GM12878 (cell line): ENCODE results near the gene GAB1. TPM values are rescaled to one million over a fixed set of nuclear protein-coding genes. Genes with fewer than 3 reads are reported as not detected.

Source experiments
- ATAC-seq: fragments of 200-7000 bp; cut with Tn5 transposase; 3 replicates; pipeline ENCODE4 v1.9.1; 2020; ENCODE audit warnings: mild to moderate bottlenecking, moderate library complexity
- BruUV-seq: library from RNA; stranded (reverse); fragments of 400-500 nt; replicated peaks from 2 replicates; lab custom pipeline; 2021; lab: Mats Ljungman, UMichigan
- CTCF ChIA-PET: fragments of 300-600 bp; sonication (Branson Sonifier 250); formaldehyde crosslinking; extraction: SDS; loops from one replicate; lab custom pipeline; 2021; ENCODE audit warnings: inconsistent platforms; lab: Yijun Ruan, JAX
- POLR2A ChIA-PET: fragments of 350-600 bp; formaldehyde crosslinking; extraction: SDS; loops from one replicate; lab custom pipeline; 2021; ENCODE audit warnings: inconsistent platforms; lab: Charles Lee
- RAD21 ChIA-PET: fragments of 300-600 bp; sonication (Branson Sonifier 250); formaldehyde crosslinking; loops from one replicate; lab custom pipeline; 2023; ENCODE audit warnings: antibody characterized with exemption; ENCODE audit not compliant: unreplicated experiment; lab: Charles Lee
- SMC1A ChIA-PET: fragments of 300-600 bp; sonication (Branson Sonifier 250); formaldehyde crosslinking; loops from one replicate; lab custom pipeline; 2023; ENCODE audit not compliant: unreplicated experiment, uncharacterized antibody; lab: Charles Lee
- DNase-seq: peaks from one replicate; pipeline ENCODE4 v3.0.0-alpha.2; 2011; ENCODE audit warnings: low read depth, low spot score
- FAIRE-seq: peaks from 3 replicates; lab custom pipeline; 2011; peaks lifted over from hg19 to GRCh38; lab: Jason Lieb, UNC
- H2AFZ ChIP-seq: 2 replicates; pipeline ENCODE4 v1.6.0; 2011; ENCODE audit warnings: low read depth, low read length, control low read depth; ENCODE audit not compliant: control insufficient read depth
- H3K27ac ChIP-seq: 2 replicates; pipeline ENCODE4 v1.5.1; 2011; ENCODE audit warnings: control low read depth; ENCODE audit not compliant: control insufficient read depth, insufficient read depth
- H3K27me3 ChIP-seq, 2 experiments: replicated peaks in 1 of 2; 2 replicates each; pipeline versions ENCODE4 v1.6.0 to v1.6.1; 2011; ENCODE audit warnings: low read length in 1 of 2; ENCODE audit not compliant: control insufficient read depth in 2 of 2, insufficient read depth in 2 of 2
- H3K36me3 ChIP-seq, 2 experiments: 2 replicates each; pipeline ENCODE4 v1.5.1; 2011; ENCODE audit warnings: low read length in 1 of 2; ENCODE audit not compliant: control insufficient read depth in 2 of 2, insufficient read depth in 2 of 2
- H3K4me1 ChIP-seq: 2 replicates; pipeline ENCODE4 v1.6.1; 2011; ENCODE audit warnings: mild to moderate bottlenecking, low read length, moderate library complexity, mixed read lengths; ENCODE audit not compliant: control insufficient read depth, insufficient read depth
- H3K4me2 ChIP-seq: 2 replicates; pipeline ENCODE4 v1.6.0; 2011; ENCODE audit warnings: control low read depth; ENCODE audit not compliant: control insufficient read depth, insufficient read depth
- H3K4me3 ChIP-seq: fragments of 200-600 bp; sonication (generic); 2 replicates; pipeline ENCODE4 v1.5.1; 2016
- H3K79me2 ChIP-seq: 2 replicates; pipeline ENCODE4 v1.6.0; 2011; ENCODE audit warnings: low read length; ENCODE audit not compliant: control insufficient read depth, insufficient read depth
- H3K9ac ChIP-seq: 2 replicates; pipeline ENCODE4 v1.8.0; 2011; ENCODE audit warnings: low read length, control low read depth, mixed read lengths; ENCODE audit not compliant: control insufficient read depth, insufficient read depth
- H3K9me3 ChIP-seq: replicated peaks from 3 replicates; pipeline ENCODE4 v1.5.1; 2011; ENCODE audit warnings: mild to moderate bottlenecking, low read length; ENCODE audit not compliant: control insufficient read depth, insufficient read depth
- H4K20me1 ChIP-seq: 2 replicates; pipeline ENCODE4 v1.6.0; 2011; ENCODE audit not compliant: control insufficient read depth, insufficient read depth
- ETV6 ChIP-seq, 2 experiments: fragments of 450-650 bp in 1 of 2; IDR thresholded peaks in 1 of 2; conservative IDR thresholded peaks in 1 of 2; 2 replicates each; pipeline ENCODE4 v1.6.1; 2014; ENCODE audit warnings: antibody characterized with exemption in 1 of 2, borderline replicate concordance in 1 of 2, low read depth in 1 of 2, mild to moderate bottlenecking in 1 of 2, moderate library complexity in 1 of 2
- FOXM1 ChIP-seq: IDR thresholded peaks from 2 replicates; pipeline ENCODE4 v1.6.1; 2012; ENCODE audit warnings: low read depth, mild to moderate bottlenecking, inconsistent platforms, low read length, moderate library complexity
- LARP7 ChIP-seq: fragments of 450-650 bp; IDR thresholded peaks from 2 replicates; pipeline ENCODE4 v1.6.1; 2017; ENCODE audit warnings: mild to moderate bottlenecking
- RFX5 ChIP-seq: IDR thresholded peaks from 2 replicates; pipeline ENCODE4 v1.6.1; 2011; ENCODE audit warnings: low read depth, low read length, improper control_type of control experiment
- SMAD1 ChIP-seq: fragments of 450-650 bp; IDR thresholded peaks from 2 replicates; pipeline ENCODE4 v1.6.1; 2018; ENCODE audit warnings: mild to moderate bottlenecking, low read depth; ENCODE audit not compliant: partially characterized antibody
- YBX1 ChIP-seq: fragments of 450-650 bp; IDR thresholded peaks from 2 replicates; pipeline ENCODE4 v1.6.1; 2016; ENCODE audit warnings: antibody characterized with exemption
- ZNF207 ChIP-seq: fragments of 450-650 bp; IDR thresholded peaks from 2 replicates; pipeline ENCODE4 v1.6.1; 2014; ENCODE audit warnings: antibody characterized with exemption, mild to moderate bottlenecking, borderline replicate concordance
- ZZZ3 ChIP-seq: IDR thresholded peaks from 2 replicates; pipeline ENCODE4 v1.6.1; 2011; ENCODE audit warnings: low read depth; ENCODE audit not compliant: control insufficient read depth, insufficient read length
- in situ Hi-C: fragments of 300-500 bp; cut with MboI; formaldehyde crosslinking; loops from 9 replicates; pipeline ENCODE4 v1.14.3; 2018; ENCODE audit warnings: mixed read lengths
- intact Hi-C: fragments of 100-400 bp; cut with micrococcal nuclease; formaldehyde crosslinking; loops from one replicate; pipeline ENCODE4 v1.14.2; 2022; ENCODE audit not compliant: unreplicated experiment
- polyA plus RNA-seq, 11 experiments: library from polyadenylated mRNA; depleted of rRNA in 4 of 11; unstranded in 6 of 11; stranded (reverse) in 5 of 11; fragments of >200 nt; fragmentation: Nextera tagmentation in 4 of 11; fragmentation: Illumina TruSeq in 1 of 11; extraction: Ambion mirVana in 4 of 11; extraction: Trizol in 1 of 11; gene quantifications; 1 replicate in 1 of 11; 2 replicates in 10 of 11; pipeline versions ENCODE4 v1.2.1 to v1.2.3, GENCODE V29; 2011 to 2016; ENCODE audit warnings: inconsistent platforms in 2 of 11, missing spikeins in 2 of 11, low read depth in 1 of 11
- total RNA-seq, 4 experiments: library from RNA; depleted of rRNA in 3 of 4; stranded (reverse); fragments of >200 nt in 3 of 4; fragmentation: Illumina TruSeq in 1 of 4; extraction: Trizol in 1 of 4; gene quantifications; 2 replicates each; pipeline versions ENCODE4 v1.2.1 to v1.2.3, GENCODE V29; 2013 to 2021
- TF ChIP-seq, protein P1 (sequence below): fragments of 450-650 bp; IDR thresholded peaks from 2 replicates; pipeline ENCODE4 v1.6.1; 2017; ENCODE audit warnings: mild to moderate bottlenecking

GAB1 gene
- total and polyA plus RNA-seq, 10 of the 15 experiments (the other 5 are each of a cell fraction or from before 2014, with no cell fraction given), result 0.37 to 5.3 (median 3.2) TPM

- Histone ChIP-seq H2AFZ (no peak overlapping the region), H3K27me3 (no peaks in the 10 kb centered on the region), H3K27ac (no peak overlapping the region), H3K9ac (no peak overlapping the region), H3K4me3 (no peak overlapping the region), H3K4me2 (no peak overlapping the region), H3K79me2 (no peaks in the 10 kb centered on the region), H3K36me3 (no peaks in the 10 kb centered on the region), H3K9me3 (no peaks in the 10 kb centered on the region; the same call in 2 of the 3 replicates), H3K4me1 (peaks cover 18% of the 10 kb centered on the region), H4K20me1 (no peaks in the 10 kb centered on the region)
- BruUV-seq, result no TSS peak
- ChIA-PET POLR2A (interaction anchor here (1.2 to 2.2 kb wide), 3 partner anchors 13 to 40 kb away, joined by 3 to 7 read pairs (median 5); no protein-coding TSS in a partner anchor), RAD21 (interaction anchor here (0.7 to 3.4 kb wide), 10 partner anchors 10 to 97 kb away, joined by 3 to 18 read pairs (median 4); partner anchors contain the start of gene GAB1), CTCF (interaction anchor here (1.2 to 5.3 kb wide), 11 partner anchors 7 to 189 kb away, joined by 3 to 48 read pairs (median 5); partner anchors contain the start of gene GAB1), SMC1A (interaction anchor here (0.6 to 12.5 kb wide), 12 partner anchors 7 to 172 kb away, joined by 3 to 204 read pairs (median 8); no protein-coding TSS in a partner anchor)
- TF ChIP-seq, protein P1, sequence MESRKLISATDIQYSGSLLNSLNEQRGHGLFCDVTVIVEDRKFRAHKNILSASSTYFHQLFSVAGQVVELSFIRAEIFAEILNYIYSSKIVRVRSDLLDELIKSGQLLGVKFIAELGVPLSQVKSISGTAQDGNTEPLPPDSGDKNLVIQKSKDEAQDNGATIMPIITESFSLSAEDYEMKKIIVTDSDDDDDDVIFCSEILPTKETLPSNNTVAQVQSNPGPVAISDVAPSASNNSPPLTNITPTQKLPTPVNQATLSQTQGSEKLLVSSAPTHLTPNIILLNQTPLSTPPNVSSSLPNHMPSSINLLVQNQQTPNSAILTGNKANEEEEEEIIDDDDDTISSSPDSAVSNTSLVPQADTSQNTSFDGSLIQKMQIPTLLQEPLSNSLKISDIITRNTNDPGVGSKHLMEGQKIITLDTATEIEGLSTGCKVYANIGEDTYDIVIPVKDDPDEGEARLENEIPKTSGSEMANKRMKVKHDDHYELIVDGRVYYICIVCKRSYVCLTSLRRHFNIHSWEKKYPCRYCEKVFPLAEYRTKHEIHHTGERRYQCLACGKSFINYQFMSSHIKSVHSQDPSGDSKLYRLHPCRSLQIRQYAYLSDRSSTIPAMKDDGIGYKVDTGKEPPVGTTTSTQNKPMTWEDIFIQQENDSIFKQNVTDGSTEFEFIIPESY, result no peak
- no peak for TF ChIP-seq LARP7
- no peak for TF ChIP-seq FOXM1
- TF ChIP-seq ZNF207, result no peak
- TF ChIP-seq SMAD1, result no peak
- no peak for TF ChIP-seq ETV6 (conservative IDR thresholded peaks at IDR 0.05 in 1 of 2, IDR thresholded peaks at IDR 0.05 in 1 of 2; ENCODE audit: borderline replicate concordance in 1 of 2, low read depth in 1 of 2)
- no peak for TF ChIP-seq RFX5
- TF ChIP-seq ZZZ3, result no peak
- no peak for TF ChIP-seq YBX1
- intact Hi-C loops (no loop called here), in situ Hi-C loops (no loop called here)
- ATAC-seq (no peak), FAIRE-seq (no peak), DNase-seq (no peak)
Observed at GRCh38 chr4:143383005-143383574, 46.4 kb downstream of the GAB1 start.
